Progenitor cell of endocrine pancreas (in vitro differentiated cells): ENCODE measurements around the gene ROR2. TPM values are rescaled to one million over a fixed set of nuclear protein-coding genes. Genes with fewer than 3 reads are reported as not detected.

ENCODE experiments used
- DNase-seq: peaks from one replicate; pipeline ENCODE4 v3.0.0; 2021; ENCODE audit warnings: low spot score; ENCODE audit not compliant: unreplicated experiment
- H3K27ac Mint-ChIP-seq: 2 replicates; pipeline ENCODE4 v1.8.0; 2021; ENCODE audit warnings: mild to moderate bottlenecking, moderate library complexity, mixed read lengths
- H3K27me3 Mint-ChIP-seq: 2 replicates; pipeline ENCODE4 v1.8.0; 2021; ENCODE audit warnings: mixed read lengths
- H3K36me3 Mint-ChIP-seq: 2 replicates; pipeline ENCODE4 v1.8.0; 2022; ENCODE audit warnings: mixed read lengths; ENCODE audit not compliant: insufficient read depth
- H3K4me1 Mint-ChIP-seq: 2 replicates; pipeline ENCODE4 v1.8.0; 2021; ENCODE audit warnings: low read depth, mixed read lengths
- H3K4me3 Mint-ChIP-seq: 2 replicates; pipeline ENCODE4 v1.8.0; 2021; ENCODE audit warnings: low read depth, mild to moderate bottlenecking, moderate library complexity, mixed read lengths
- H3K9me3 Mint-ChIP-seq: 2 replicates; pipeline ENCODE4 v1.8.0; 2021; ENCODE audit warnings: low read depth, mixed read lengths
- CTCF ChIP-seq: fragments of 200-600 bp; sonication (generic); IDR thresholded peaks from one replicate; pipeline ENCODE4 v1.5.0; 2021; ENCODE audit warnings: antibody characterized with exemption, mild to moderate bottlenecking; ENCODE audit not compliant: unreplicated experiment
- total RNA-seq: library from RNA; stranded (reverse); gene quantifications from 2 replicates; pipeline ENCODE4 v1.2.1, GENCODE V29; 2021

The ROR2 gene
- total RNA-seq, 1 donor from 2014 or later: 23.6 TPM

GRCh38 chr9:91920630-91921350, 29.2 kb downstream of the ROR2 start:
- peaks cover 17% of the 10 kb centered on the region for H3K4me1 Mint-ChIP-seq
- DNase-seq: no peak
- no peaks in the 10 kb centered on the region for H3K9me3 Mint-ChIP-seq
- H3K27me3 Mint-ChIP-seq: no peaks in the 10 kb centered on the region
- peaks cover 6% of the 10 kb centered on the region for H3K36me3 Mint-ChIP-seq
- H3K4me3 Mint-ChIP-seq: no peak overlapping the region
- H3K27ac Mint-ChIP-seq: no peak overlapping the region
- TF ChIP-seq CTCF: no peak

GRCh38 chr9:91919621-91920020, 30.4 kb downstream of the ROR2 start:
- Mint-ChIP-seq H3K4me1 (peaks cover 17% of the 10 kb centered on the region), H3K27ac (no peak overlapping the region), H3K36me3 (peaks cover 9% of the 10 kb centered on the region), H3K9me3 (peaks cover 2% of the 10 kb centered on the region), H3K27me3 (no peaks in the 10 kb centered on the region), H3K4me3 (no peak overlapping the region)
- no peak for TF ChIP-seq CTCF
- DNase-seq: no peak

- no peak for DNase-seq
- TF ChIP-seq CTCF: no peak
- H3K27me3 Mint-ChIP-seq: no peaks in the 10 kb centered on the region
- peaks cover 17% of the 10 kb centered on the region for H3K4me1 Mint-ChIP-seq
- no peak overlapping the region for H3K27ac Mint-ChIP-seq
- peaks cover 9% of the 10 kb centered on the region for H3K36me3 Mint-ChIP-seq
- H3K9me3 Mint-ChIP-seq: peaks cover 2% of the 10 kb centered on the region
- no peak overlapping the region for H3K4me3 Mint-ChIP-seq
Observed at GRCh38 chr9:91917436-91917835, 32.6 kb downstream of the ROR2 start.

GRCh38 chr9:91915524-91916263, 34.3 kb downstream of the ROR2 start:
- H3K4me1 Mint-ChIP-seq: peaks cover 14% of the 10 kb centered on the region
- no peak overlapping the region for H3K4me3 Mint-ChIP-seq
- peaks cover 2% of the 10 kb centered on the region for H3K9me3 Mint-ChIP-seq
- H3K36me3 Mint-ChIP-seq: peaks cover 8% of the 10 kb centered on the region
- no peak overlapping the region for H3K27ac Mint-ChIP-seq
- no peak for TF ChIP-seq CTCF
- H3K27me3 Mint-ChIP-seq: no peaks in the 10 kb centered on the region
- DNase-seq: no peak

GRCh38 chr9:91914937-91915336, 35.1 kb downstream of the ROR2 start:
- Mint-ChIP-seq H3K9me3 (peaks cover 2% of the 10 kb centered on the region), H3K36me3 (peaks cover 8% of the 10 kb centered on the region), H3K4me1 (peaks cover 8% of the 10 kb centered on the region), H3K4me3 (no peak overlapping the region), H3K27me3 (no peaks in the 10 kb centered on the region), H3K27ac (no peak overlapping the region)
- DNase-seq: no peak
- TF ChIP-seq CTCF: no peak
